Activated CD8-positive, alpha-beta memory T cell treated with anti-CD3 and anti-CD28 coated beads, Interleukin-2, amount 50 U/mL, for 4 hours (primary cell): ENCODE results near the gene PROX2.

Source experiments
- DNase-seq: peaks from one replicate; pipeline ENCODE4 v3.0.0-alpha.2; 2020

Gene PROX2

GRCh38 chr14:74871819-74872218 lies 4.1 kb downstream of the PROX2 start:
- no peak for DNase-seq

- DNase-seq: no peak
Observed at GRCh38 chr14:74868739-74869138, 7.2 kb downstream of the PROX2 start.

- DNase-seq: peak; percentile 49
Observed at GRCh38 chr14:74867673-74868072, 8.3 kb downstream of the PROX2 start.

- no peak for DNase-seq
Observed at GRCh38 chr14:74866708-74867389, 9.1 kb downstream of the PROX2 start.

- DNase-seq: no peak
Observed at GRCh38 chr14:74865156-74865555, 10.8 kb downstream of the PROX2 start.

GRCh38 chr14:74864198-74864597 lies 11.7 kb downstream of the PROX2 start:
- DNase-seq: no peak

- no peak for DNase-seq
Observed at GRCh38 chr14:74863274-74863673, 12.7 kb downstream of the PROX2 start.

- no peak for DNase-seq
Observed at GRCh38 chr14:74861734-74862090, 14.2 kb downstream of the PROX2 start.

- peak; percentile 94 for DNase-seq
Observed at GRCh38 chr14:74860899-74861733, 14.8 kb downstream of the PROX2 start.

GRCh38 chr14:74859757-74860552 lies 16.0 kb downstream of the PROX2 start:
- DNase-seq: no peak

GRCh38 chr14:74858022-74858421 lies 17.9 kb downstream of the PROX2 start:
- DNase-seq: no peak

GRCh38 chr14:74856366-74856765 lies 19.6 kb downstream of the PROX2 start:
- DNase-seq: no peak

GRCh38 chr14:74855945-74856344 lies 20.0 kb downstream of the PROX2 start:
- DNase-seq: no peak

GRCh38 chr14:74855021-74855420 lies 20.9 kb downstream of the PROX2 start:
- DNase-seq: no peak

- no peak for DNase-seq
Observed at GRCh38 chr14:74853581-74853980, 22.4 kb downstream of the PROX2 start.

GRCh38 chr14:74852922-74853530 lies 22.9 kb downstream of the PROX2 start:
- DNase-seq: no peak

- DNase-seq: no peak
Observed at GRCh38 chr14:74848768-74849167, 27.2 kb downstream of the PROX2 start.

- no peak for DNase-seq
Observed at GRCh38 chr14:74846968-74847665, 28.8 kb downstream of the PROX2 start.

- DNase-seq: no peak
Observed at GRCh38 chr14:74846168-74846567, 29.8 kb downstream of the PROX2 start.

GRCh38 chr14:74843653-74844052 lies 32.3 kb downstream of the PROX2 start:
- no peak for DNase-seq

GRCh38 chr14:74841230-74842207 lies 34.4 kb downstream of the PROX2 start:
- no peak for DNase-seq
